GM13976 (cell line): Measurements from ENCODE around the gene USH2A.

ENCODE experiments used
- DNase-seq: peaks from one replicate; pipeline ENCODE4 v3.0.0; 2012; ENCODE audit warnings: low spot score
- CTCF ChIP-seq: IDR thresholded peaks from 2 replicates; pipeline ENCODE4 v1.5.1; 2012; ENCODE audit warnings: borderline replicate concordance, mild to moderate bottlenecking; ENCODE audit not compliant: insufficient read depth; ENCODE audit errors: extremely low read depth, missing control alignments, control extremely low read depth
- in situ Hi-C: fragments of 300-500 bp; cut with MboI; formaldehyde crosslinking; loops from one replicate; pipeline ENCODE4 v1.12.0; 2022; ENCODE audit warnings: low sequenced_read_pairs, mixed read lengths, inconsistent platforms; ENCODE audit not compliant: unreplicated experiment

Gene USH2A

DNA sequence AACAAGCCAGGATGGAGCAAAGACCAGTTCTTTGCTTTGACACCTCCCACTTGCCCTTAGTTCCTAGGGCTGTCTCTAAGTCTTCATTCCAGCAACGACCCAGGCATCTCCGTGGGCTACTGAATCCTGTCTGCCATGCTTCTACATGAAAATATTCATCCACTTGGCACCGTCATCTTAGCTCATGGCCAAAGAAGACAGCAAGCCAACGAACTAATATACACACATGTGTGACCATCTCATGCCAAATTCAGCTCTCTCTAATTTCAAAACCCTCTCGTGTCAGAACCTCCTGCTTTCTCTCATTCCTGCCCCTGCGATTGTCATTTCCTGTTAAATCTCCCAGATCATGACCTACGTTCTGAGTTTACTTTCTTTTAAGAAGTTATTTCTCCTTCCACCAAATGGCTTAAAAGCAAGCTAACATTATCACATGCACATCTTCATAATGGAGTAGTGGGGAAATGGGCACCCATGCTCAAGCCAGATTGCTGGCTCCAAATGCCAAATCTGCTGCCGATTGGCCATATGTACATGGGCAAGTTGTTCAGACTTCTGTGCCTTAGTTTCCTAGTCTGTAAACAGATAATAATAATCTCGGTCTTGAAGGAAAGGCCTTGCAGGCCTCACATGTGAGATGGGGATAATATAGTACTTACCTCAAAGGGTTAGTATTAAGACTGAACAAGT is 373.4 kb downstream of the USH2A start:
- TF ChIP-seq CTCF = no peak
- DNase-seq = no peak
- in situ Hi-C loops = no loop called here

DNA sequence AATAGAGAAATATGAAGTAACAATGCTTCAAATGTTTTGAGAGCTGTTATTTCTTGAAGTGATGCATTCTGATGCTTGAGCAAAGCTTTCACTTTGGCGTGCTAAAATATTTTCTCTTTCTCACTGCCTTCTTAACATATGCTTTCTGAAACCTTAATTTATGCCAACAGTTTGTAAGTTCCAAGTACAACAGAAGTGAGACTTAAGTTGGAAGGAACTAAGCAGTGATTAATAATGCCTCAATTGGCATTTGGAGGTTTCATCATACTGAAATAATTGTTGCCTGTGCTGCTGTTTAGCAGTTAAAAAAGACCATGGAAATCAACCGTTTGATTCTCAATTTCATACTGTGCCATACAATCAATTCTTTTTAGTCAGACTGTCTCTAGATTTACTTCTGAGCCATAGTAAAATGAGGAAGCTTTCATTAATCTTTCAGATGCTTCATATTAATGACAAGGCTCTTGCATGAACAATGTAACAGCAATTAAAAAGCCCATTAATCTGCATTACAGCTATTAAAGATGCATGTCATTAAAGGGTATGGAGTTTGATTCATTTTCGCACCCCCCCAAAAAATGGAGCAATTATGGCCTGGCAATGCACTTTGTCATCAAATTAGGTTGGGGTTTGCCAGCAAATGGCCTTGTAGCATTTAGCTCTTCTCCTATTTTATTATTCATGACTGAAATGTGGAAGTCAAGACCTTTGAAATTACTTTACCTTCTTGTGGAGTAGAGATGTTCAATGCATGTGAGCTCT is 375.3 kb downstream of the USH2A start:
- TF ChIP-seq CTCF = no peak
- DNase-seq = no peak
- in situ Hi-C loops = no loop called here

- no peak for TF ChIP-seq CTCF
- no peak for DNase-seq
- in situ Hi-C loops = no loop called here
These were observed 376.9 kb downstream of the USH2A start for GRCh38 chr1:216046336-216046735.

GRCh38 chr1:216045400-216045799 is 377.8 kb downstream of the USH2A start:
- no peak for DNase-seq
- no peak for TF ChIP-seq CTCF
- in situ Hi-C loops = no loop called here

DNA sequence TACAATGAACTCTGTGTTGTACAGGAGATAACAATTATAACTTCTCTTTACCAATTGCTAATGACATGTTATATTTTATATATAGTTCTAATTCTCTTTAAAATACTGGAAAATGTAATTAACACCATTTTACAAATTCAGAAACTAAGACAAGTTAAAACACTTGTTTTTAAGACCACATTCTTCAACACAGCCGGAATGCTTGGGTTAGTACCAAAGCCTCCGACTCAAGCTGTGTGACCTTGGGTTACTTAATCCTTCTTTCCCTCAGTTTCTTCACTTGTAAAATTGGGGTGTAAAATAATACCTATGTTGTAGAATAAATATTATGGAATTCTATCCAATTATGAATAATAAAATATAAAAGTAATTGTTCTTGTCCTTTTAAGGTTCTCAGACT is 378.7 kb downstream of the USH2A start:
- in situ Hi-C loops = no loop called here
- DNase-seq = no peak
- TF ChIP-seq CTCF = no peak

DNA sequence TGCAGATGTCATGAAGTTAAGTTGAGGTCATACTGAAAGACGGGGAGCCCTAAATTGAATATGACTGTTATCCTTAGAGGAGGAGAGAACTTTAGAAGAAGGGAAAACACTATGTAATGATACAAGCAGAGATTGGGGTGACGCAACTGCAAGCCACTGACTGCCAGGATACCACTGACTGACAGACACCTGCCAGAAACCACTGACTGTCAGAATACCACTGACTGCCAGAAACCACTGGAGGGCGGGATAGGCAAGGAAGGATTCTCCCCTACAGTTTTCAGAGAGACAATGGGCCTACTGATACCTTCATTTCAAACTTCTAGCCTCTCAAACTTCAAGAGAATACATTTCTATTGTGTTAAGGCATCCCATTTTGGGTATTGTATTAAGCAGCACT is 388.7 kb downstream of the USH2A start:
- in situ Hi-C loops = no loop called here
- TF ChIP-seq CTCF = no peak
- no peak for DNase-seq
